Stomach smooth muscle (tissue), 2 donors: ENCODE data around the gene ECD.
A peak's percentile ranks its signal among the peaks of the same experiment; 100 is the strongest.
"Not testable (repeated sequence)": the region's sequence is repeated elsewhere in the genome, so short reads cannot be mapped to it uniquely, and the experiment has no call there.

ENCODE experiments used
- H3K27ac ChIP-seq: one replicate; pipeline ENCODE4 v1.7.0; 2013; ENCODE audit warnings: mild to moderate bottlenecking, low read length, inconsistent platforms
- H3K27me3 ChIP-seq, 2 donors: one replicate each; pipeline ENCODE4 v1.7.0; 2013; ENCODE audit warnings: low read length in 2 of 2; ENCODE audit not compliant: insufficient read depth in 2 of 2, control insufficient read depth in 1 of 2
- H3K36me3 ChIP-seq, 2 donors: one replicate each; pipeline ENCODE4 v1.7.0; 2013; ENCODE audit warnings: low read length in 2 of 2; ENCODE audit not compliant: control insufficient read depth in 2 of 2, insufficient read depth in 2 of 2
- H3K4me1 ChIP-seq: one replicate; pipeline ENCODE4 v1.7.0; 2013; ENCODE audit warnings: low read length; ENCODE audit not compliant: control insufficient read depth, insufficient read depth
- H3K4me3 ChIP-seq, 2 donors: one replicate each; pipeline ENCODE4 v1.7.0; 2013; ENCODE audit warnings: low read length in 2 of 2
- H3K9ac ChIP-seq, 2 donors: one replicate each; pipeline ENCODE4 v1.7.0; 2013; ENCODE audit warnings: low read length in 2 of 2, mild to moderate bottlenecking in 1 of 2
- H3K9me3 ChIP-seq, 2 donors: one replicate each; pipeline ENCODE4 v1.7.0; 2013; ENCODE audit warnings: low read length in 2 of 2; ENCODE audit not compliant: control insufficient read depth in 2 of 2
- donor health status: healthy.
- donor health status: Pancreatic carcinoma.

ECD gene

DNA sequence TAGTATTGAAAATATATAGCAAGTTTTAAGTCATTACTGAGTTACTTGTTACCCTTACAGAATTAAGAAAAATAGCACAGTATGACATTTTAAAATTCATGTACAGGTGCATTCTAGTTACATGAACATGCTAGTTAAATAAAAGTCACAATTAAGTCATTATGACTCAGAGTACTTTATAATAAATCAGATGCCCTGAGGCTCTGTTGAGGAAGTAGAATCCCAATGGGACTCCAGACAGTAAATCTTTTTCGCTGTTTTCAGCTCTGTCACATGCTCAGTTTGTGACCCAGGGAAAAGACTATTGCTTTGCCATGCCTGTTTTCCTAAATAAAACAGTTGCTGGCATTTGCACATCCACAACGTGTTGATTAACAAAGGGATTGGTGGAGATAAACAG lies 36.5 kb downstream of the ECD start:
- no peak overlapping the region for H3K4me3 ChIP-seq
- no peaks in the 10 kb centered on the region for H3K9me3 ChIP-seq
- no peak overlapping the region for H3K9ac ChIP-seq
- H3K27ac ChIP-seq, result no peak overlapping the region
- H3K36me3 ChIP-seq, result peaks cover 35 to 39% of the 10 kb centered on the region in 2 donors
- H3K27me3 ChIP-seq, result no peaks in the 10 kb centered on the region
- no peaks in the 10 kb centered on the region for H3K4me1 ChIP-seq

DNA sequence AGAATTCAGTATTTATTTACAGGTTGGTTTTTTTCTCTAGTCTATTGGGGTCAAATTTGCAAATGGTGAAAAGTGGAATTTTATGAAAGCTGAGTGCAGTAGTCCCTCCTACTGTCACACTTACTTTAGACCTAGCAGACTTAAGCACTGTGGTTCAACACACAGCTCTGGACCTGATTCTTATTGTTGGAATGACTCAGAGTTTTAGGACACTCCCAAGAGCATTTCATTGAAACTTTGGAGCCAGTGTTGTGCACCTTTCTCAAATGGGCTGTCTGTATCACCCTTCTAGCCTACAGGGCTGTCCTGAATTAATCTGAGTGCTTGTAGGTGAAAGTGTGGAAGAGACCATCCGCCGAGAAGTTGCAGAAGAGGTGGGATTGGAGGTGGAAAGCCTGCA lies 41.5 kb downstream of the ECD start:
- H3K4me3 ChIP-seq, result no peak overlapping the region

DNA sequence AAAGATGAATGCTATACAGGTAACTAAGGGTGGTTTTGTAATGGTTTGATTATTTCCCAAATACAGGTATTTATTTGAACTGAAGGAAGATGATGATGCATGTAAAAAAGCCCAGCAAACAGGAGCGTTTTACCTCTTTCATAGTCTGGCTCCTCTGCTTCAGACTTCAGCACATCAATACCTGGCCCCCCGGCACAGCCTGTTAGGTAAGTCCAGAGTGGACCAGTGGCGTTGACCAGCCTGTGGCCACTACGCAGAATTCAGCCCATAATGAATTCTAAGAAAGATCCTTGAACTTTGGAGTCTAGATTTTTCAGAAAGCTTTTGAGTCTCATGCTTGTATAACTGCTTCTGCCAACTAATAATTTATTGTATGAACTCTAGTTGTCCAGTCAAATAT lies 47.9 kb downstream of the ECD start:
- no peak overlapping the region for H3K9ac ChIP-seq
- H3K4me1 ChIP-seq, result no peaks in the 10 kb centered on the region
- H3K27ac ChIP-seq, result no peak overlapping the region
- H3K36me3 ChIP-seq, result peaks cover 1 to 7% of the 10 kb centered on the region in 2 donors
- no peak overlapping the region for H3K4me3 ChIP-seq
- no peaks in the 10 kb centered on the region for H3K9me3 ChIP-seq
- H3K27me3 ChIP-seq, result no peaks in the 10 kb centered on the region

More for the DNA sequence above, 41.5 kb downstream of the ECD start:
- Histone ChIP-seq H3K4me1 (no peaks in the 10 kb centered on the region), H3K9ac (no peak overlapping the region), H3K27ac (no peak overlapping the region), H3K9me3 (no peaks in the 10 kb centered on the region), H3K36me3 (peaks cover 18 to 20% of the 10 kb centered on the region in 2 donors), H3K27me3 (no peaks in the 10 kb centered on the region)

- Histone ChIP-seq H3K27ac (no peak overlapping the region), H3K9ac (no peak overlapping the region), H3K4me1 (no peaks in the 10 kb centered on the region), H3K36me3 (peaks cover 0 to 7% of the 10 kb centered on the region in 2 donors), H3K27me3 (no peaks in the 10 kb centered on the region), H3K9me3 (no peaks in the 10 kb centered on the region), H3K4me3 (no peak overlapping the region)
These were observed 48.4 kb downstream of the ECD start for GRCh38 chr10:73119457-73119856.

- Histone ChIP-seq H3K9me3 (no peaks in the 10 kb centered on the region), H3K27ac (no peak overlapping the region), H3K4me1 (no peaks in the 10 kb centered on the region), H3K36me3 (peaks cover 0 to 4% of the 10 kb centered on the region in 2 donors), H3K4me3 (no peak overlapping the region), H3K9ac (no peak overlapping the region), H3K27me3 (no peaks in the 10 kb centered on the region)
These were observed 49.6 kb downstream of the ECD start for GRCh38 chr10:73117976-73118743.

- Histone ChIP-seq H3K27ac (no peak overlapping the region), H3K4me3 (no peak overlapping the region), H3K9me3 (no peaks in the 10 kb centered on the region), H3K4me1 (no peaks in the 10 kb centered on the region), H3K36me3 (no peaks in the 10 kb centered on the region), H3K9ac (no peak overlapping the region), H3K27me3 (no peaks in the 10 kb centered on the region)
These were observed 51.8 kb downstream of the ECD start for GRCh38 chr10:73116017-73116416.

- Histone ChIP-seq H3K4me1 (peaks cover 3% of the 10 kb centered on the region), H3K27me3 (no peaks in the 10 kb centered on the region), H3K36me3 (no peaks in the 10 kb centered on the region), H3K27ac (no peak overlapping the region), H3K4me3 (no peak overlapping the region), H3K9me3 (no peaks in the 10 kb centered on the region), H3K9ac (no peak overlapping the region)
These were observed 54.3 kb downstream of the ECD start for GRCh38 chr10:73113551-73113950.

DNA sequence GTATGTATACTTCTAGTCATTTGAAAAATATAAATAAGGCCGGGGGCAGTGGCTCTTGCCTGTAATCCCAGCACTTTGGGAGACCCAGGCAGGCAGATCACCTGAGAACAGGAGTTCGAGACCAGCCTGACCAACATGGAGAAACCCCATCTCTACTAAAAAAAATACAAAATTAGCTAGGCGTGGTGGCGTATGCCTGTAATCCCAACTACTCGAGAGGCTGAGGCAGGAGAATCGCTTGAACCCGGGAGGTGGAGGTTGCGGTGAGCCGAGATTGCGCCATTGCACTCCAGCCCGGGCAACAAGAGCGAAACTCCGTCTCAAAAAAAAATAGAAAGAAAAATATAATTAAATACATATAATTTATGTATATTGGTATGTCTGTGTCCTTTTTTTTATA lies 55.8 kb downstream of the ECD start:
- not testable (repeated sequence) for H3K27me3 ChIP-seq, H3K4me1 ChIP-seq, H3K36me3 ChIP-seq, H3K9me3 ChIP-seq, H3K9ac ChIP-seq, H3K4me3 ChIP-seq, H3K27ac ChIP-seq

- peak within 1 kb of the TSS; percentile 73 for H3K27ac ChIP-seq
- no peaks in the 10 kb centered on the region for H3K9me3 ChIP-seq
- H3K4me3 ChIP-seq, result peak within 1 kb of the TSS; percentile 87 to 95
- peaks cover 3% of the 10 kb centered on the region for H3K4me1 ChIP-seq
- no peaks in the 10 kb centered on the region for H3K36me3 ChIP-seq
- peak within 1 kb of the TSS; percentile 75 to 84 for H3K9ac ChIP-seq
- H3K27me3 ChIP-seq, result no peaks in the 10 kb centered on the region
These were observed 57.4 kb downstream of the ECD start, which contains the start of gene NUDT13 for GRCh38 chr10:73110345-73110849. Gene NUDT13 (plus strand): TSS chr10:73110455. CDS start chr10:73114366, 3,911 bp downstream.

GRCh38 chr10:73109248-73109652 lies 58.6 kb downstream of the ECD start:
- not testable (repeated sequence) for H3K27me3 ChIP-seq, H3K27ac ChIP-seq, H3K36me3 ChIP-seq, H3K4me1 ChIP-seq, H3K9me3 ChIP-seq, H3K9ac ChIP-seq, H3K4me3 ChIP-seq

GRCh38 chr10:73106301-73106700 lies 61.5 kb downstream of the ECD start:
- no peak overlapping the region for H3K9ac ChIP-seq
- H3K36me3 ChIP-seq, result peaks cover 0 to 3% of the 10 kb centered on the region in 2 donors
- no peak overlapping the region for H3K4me3 ChIP-seq
- peaks cover 3% of the 10 kb centered on the region for H3K4me1 ChIP-seq
- H3K27me3 ChIP-seq, result no peaks in the 10 kb centered on the region
- no peaks in the 10 kb centered on the region for H3K9me3 ChIP-seq
- no peak overlapping the region for H3K27ac ChIP-seq
